Glomerular visceral epithelial cell (primary cell): ENCODE measurements around the gene SLC17A7.
"Not testable (repeated sequence)": the region's sequence is repeated elsewhere in the genome, so short reads cannot be mapped to it uniquely, and the experiment has no call there.

Experiments
- DNase-seq: peaks from one replicate; pipeline ENCODE4 v3.0.0-alpha.2; 2016; ENCODE audit errors: extremely low spot score

SLC17A7 gene

DNA sequence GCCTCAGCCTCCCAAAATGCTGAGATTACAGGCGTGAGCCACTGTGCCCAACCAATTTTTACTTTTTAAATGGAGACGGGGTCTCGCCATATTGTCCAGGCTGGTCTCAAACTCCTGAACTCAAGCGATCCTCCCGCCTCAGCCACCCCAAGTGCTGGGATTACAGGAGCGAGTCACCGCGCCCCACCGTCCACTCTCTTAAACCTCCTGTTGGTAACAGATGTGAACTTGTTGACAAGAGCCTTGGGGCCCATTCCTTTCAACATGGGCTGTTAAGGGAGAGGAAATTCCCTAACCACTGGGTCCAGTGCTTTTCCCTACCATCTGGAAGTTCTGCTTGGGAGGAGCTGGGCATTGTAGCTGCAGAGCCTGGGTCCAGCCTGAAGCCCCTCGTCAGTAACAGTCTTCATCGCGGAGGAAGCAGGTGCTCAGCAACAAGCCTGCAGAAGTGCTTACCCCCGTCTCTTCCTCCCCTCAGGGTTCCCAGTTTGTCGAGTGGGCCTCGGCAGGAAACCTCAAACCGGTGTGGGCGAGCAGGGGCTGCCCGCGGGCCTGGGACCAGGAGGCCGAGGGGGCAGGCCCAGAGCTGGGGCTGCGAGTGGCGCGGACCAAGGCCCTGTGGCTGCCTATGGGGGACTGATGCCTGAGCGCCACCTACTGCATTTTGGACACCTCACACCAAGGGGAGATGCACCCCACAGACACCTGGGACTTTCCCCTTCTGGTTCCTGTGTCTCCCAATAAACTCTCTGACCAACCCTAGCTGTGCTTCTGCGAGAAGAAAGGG is 28.7 kb upstream of the SLC17A7 start:
- no peak for DNase-seq

- no peak for DNase-seq
Observed at GRCh38 chr19:49468746-49469447, 27.6 kb upstream of the SLC17A7 start.

- no peak for DNase-seq
Observed at GRCh38 chr19:49468199-49468598, 26.9 kb upstream of the SLC17A7 start.

- DNase-seq, result no peak
Observed at GRCh38 chr19:49465371-49465770, 24.0 kb upstream of the SLC17A7 start.

DNA sequence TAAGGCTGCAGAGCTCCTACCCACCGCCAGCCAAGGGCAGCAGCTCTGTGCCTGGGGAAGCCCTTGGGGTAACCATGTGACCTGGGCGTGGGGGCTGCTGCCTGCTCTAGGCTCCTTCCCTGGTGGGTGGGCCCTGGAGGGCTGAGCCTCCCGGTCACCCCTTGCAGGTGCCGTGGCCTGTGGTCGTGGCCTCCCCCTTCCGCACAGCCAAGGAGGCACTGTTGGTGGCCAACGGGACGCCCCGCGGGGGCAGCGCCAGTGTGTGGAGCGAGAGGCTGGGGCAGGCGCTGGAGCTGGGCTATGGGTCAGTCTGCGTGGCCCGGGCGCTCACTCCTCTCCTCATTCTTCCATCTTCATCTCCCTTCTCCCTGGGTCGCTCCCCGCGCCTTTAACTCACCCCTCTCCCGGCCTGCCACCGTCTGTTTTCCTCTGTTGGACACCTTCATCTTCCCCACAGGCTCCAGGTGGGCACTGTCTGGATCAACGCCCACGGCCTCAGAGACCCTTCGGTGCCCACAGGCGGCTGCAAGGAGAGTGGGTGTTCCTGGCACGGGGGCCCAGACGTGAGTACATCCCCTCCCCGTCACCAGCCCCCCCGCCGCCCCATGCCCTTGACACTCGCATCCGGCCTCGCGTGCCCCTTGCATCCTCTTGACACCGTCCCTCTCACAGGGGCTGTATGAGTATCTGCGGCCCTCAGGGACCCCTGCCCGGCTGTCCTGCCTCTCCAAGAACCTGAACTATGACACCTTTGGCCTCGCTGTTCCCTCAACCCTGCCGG is 22.8 kb upstream of the SLC17A7 start:
- DNase-seq, result no peak

DNA sequence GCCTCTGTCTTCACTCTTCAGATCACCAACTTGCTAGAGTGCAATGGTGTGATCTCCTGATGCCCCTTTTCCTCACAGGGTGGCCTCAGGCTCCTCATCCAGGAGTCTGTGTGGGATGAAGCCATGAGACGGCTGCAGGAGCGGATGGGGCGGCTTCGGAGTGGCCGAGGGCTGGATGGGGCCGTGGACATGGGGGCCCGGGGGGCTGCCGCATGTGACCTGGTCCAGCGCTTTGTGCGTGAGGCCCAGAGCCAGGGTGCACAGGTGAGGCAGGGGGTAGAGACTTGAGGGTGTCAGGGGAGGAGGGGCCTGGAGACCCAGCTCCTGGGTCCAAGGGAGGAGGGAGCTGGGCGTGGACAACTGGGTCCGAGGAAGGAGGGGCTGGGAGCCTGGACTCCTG is 21.2 kb upstream of the SLC17A7 start:
- no peak for DNase-seq

DNA sequence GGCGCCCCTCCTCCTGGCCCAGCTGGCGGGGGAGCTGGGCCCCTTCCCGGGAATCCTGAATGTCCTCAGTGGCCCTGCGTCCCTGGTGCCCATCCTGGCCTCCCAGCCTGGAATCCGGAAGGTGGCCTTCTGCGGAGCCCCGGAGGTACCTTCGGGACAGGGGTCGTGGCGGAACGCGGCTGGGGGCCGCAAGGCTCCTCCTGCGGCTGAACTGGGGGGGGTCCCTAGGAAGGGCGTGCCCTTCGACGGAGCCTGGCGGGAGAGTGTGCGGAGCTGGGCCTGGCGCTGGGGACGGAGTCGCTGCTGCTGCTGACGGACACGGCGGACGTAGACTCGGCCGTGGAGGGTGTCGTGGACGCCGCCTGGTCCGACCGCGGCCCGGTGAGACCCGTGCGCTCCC is 20.3 kb upstream of the SLC17A7 start:
- DNase-seq, result no peak

DNA sequence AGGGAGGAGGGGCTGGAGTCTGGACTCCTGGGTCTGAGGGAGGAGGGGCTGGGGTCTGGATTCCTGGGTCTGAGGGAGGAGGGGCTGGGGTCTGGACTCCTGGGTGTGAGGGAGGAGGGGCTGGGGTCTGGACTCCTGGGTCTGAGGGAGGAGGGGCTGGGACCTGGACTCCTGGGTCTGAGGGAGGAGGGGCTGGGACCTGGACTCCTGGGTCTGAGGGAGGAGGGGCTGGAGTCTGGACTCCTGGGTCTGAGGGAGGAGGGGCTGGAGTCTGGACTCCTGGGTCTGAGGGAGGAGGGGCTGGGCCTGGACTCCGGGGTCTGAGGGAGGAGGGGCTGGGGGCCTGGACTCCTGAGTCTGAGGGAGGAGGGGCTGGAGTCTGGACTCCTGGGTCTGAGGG is 19.8 kb upstream of the SLC17A7 start:
- DNase-seq, result not testable (repeated sequence)

- DNase-seq, result no peak
Observed at GRCh38 chr19:49459388-49459787, 18.1 kb upstream of the SLC17A7 start.

DNA sequence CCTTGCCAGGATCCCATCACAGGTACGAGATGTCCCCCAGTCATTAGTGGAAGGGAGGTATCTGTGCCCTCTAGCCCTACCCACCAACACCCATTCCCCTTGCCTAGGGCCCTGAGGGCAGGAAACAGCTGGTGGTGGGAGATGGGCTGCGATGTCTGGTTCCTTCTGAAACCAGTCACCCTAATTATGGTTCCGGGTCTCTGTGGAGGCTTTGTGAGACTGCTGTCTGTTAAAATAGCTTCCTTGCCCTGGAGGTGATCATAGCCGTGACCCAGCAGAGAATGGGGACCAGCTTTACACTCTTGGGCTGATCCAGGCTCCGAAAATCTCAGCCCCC is 17.2 kb upstream of the SLC17A7 start:
- no peak for DNase-seq

DNA sequence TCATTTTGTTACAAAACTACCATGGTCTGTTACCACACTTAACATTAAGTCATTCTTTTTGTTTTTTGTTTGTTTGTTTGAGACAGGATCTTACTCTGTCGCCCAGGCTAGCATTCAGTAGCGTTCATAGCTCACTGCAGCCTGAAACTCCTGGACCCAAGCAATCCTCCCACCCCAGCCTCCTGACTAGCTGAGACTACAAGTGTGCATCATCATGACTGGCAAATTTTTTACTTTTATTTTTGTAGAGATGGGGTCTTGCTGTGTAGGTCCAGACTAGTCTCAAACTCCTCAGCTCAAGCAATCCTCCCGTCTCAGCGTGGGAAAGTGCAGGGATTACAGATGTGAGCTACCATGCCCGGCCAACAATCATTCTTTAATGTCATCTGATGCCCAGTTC is 15.0 kb upstream of the SLC17A7 start:
- no peak for DNase-seq

- DNase-seq, result no peak
Observed at GRCh38 chr19:49455773-49456172, 14.4 kb upstream of the SLC17A7 start.

DNA sequence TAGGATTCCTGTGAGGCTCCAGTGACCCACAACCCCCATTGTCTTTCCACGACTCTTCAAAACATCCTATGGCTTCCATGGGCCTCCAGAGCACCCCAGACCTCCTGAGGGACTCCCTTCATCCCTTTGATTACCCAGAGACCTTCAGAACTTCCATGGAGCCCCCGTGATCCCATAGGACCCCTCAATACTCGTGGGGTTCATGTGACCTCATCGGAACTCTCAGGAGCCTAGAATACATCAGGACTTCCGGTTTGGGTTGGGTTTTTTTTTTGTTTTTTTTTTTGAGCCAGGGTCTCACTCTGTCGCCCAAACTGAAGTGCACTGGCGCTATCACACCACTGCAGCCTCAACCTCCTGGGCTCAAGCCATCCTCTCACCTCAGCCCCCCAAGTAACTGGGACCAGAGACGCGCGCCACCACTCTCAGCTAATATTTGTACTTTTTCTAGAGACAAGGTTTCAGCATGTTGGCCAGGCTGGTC is 12.5 kb upstream of the SLC17A7 start:
- no peak for DNase-seq

DNA sequence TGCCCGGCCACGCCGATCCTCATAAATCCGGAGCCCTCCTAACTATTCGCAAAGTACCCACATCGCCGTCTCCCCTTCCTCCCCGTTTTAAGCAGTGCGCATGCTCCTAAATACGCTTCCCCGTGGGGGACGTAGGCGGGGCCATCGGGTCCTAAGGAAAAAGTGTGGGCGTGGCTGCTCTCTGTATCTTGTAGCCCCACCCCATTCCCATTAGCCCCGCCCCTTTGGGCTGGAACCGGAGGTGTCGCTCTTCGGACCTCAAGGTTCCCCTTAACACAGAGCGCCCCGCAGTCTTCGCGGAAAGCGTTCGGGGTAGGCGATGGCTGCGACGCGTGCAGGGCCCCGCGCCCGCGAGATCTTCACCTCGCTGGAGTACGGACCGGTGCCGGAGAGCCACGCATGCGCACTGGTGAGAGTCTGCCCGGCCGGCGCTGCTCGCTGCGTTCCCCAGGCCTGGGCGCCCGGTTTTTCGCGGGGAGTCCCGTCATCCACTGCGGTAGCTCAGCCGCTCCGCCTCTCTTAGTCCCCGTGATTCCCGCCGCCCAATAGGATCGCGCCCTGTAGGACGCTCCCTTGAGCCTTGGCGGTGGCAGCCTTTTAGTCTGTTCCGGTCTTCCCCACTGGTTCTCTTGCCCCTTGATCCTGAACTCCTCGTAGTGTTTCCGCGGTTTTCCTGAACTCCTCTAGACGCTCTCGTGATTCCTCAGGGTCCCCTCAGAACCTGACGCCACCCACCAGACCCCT is 11.9 kb upstream of the SLC17A7 start, which contains the start of gene ALDH16A1:
Gene ALDH16A1 (plus strand): TSS at position 213 of the 744 bp plus-strand sequence. CDS start 107 bp downstream, at position 320.
- DNase-seq, result peak; percentile 98

DNA sequence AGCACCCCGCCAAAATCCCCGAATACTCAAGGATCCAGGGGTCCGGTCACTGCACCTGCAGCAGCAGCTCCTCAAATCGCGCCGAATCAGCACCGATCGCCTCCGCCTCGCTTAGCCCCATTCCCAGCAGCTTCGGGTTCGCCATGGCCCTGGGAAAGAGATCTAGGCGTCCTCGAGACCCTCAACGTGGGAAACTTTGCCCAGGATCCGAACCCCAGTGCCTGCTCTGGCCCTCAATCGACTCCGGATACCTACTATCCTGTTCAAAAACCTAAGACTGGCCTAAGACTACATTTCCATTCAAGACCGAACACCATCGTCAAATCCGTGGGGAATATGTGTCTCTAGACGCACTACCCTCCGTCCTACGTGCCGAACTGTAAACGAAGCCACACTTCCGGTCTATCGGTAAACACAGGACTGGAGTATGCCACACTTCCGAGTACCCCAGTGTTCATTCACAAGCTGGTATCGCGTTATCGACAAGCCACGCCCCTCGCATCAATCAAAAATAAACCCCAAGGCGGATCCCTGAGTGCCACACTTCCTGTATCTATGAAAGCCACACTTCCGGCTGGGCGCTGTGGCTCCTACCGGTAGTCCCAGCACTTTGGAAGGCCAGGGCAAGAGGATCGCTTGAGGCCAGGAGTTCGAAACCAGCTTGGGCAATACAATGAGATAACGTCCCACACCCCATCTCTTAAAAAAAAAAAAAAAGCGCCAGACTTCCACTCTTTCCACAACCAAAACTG is 10.3 kb upstream of the SLC17A7 start, which contains the start of gene PIH1D1:
Gene PIH1D1 (minus strand): TSS at position 385 of the 752 bp plus-strand sequence. CDS start 240 bp downstream, at position 145.
- peak; percentile 99 for DNase-seq

DNA sequence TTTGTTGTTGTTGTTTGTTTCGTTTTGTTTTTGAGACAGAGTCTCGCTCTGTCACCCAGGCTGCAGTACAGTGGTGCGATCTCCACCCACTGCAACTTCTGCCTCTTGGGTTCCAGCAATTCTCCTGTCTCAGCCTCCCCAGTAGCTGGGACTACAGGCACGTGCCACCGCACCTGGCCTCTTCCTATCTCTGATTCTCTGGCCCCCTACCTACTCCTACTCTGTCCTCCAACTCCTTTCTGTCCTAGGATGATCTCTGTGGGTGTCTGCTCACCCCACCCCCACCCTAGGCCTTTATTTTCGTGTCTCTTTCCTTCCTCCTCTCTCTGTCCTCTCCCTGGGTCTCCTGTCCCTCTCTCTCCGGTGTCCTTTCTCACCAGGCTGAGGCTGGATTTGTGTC is 9.1 kb upstream of the SLC17A7 start:
- DNase-seq, result no peak

GRCh38 chr19:49448432-49448786 is 7.1 kb upstream of the SLC17A7 start:
- DNase-seq, result no peak

- DNase-seq, result peak; percentile 37
Observed at GRCh38 chr19:49447485-49448431, 6.4 kb upstream of the SLC17A7 start.

DNA sequence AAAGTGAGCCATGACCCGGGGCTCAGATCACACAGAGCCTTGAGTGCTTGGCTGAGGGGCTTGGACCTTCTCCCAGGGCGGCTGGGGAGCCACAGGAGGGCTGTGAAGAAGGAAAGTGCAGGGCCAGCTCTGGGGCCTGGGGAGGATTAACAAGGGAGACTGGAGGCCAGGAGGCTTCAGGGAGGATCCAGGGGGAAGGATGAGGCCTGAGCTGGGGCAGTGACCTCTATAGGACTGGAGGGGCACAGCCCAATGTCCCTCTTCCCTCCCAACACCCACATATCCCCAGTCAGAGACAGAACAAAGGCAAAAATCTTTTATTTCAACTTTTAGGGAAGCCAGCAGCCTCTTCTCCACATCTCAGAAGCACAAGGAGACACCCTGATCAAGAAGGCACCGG is 4.7 kb upstream of the SLC17A7 start:
- no peak for DNase-seq
